ENCODE data around the gene GGT6. TPM values are rescaled to one million over a fixed set of nuclear protein-coding genes. Genes with fewer than 3 reads are reported as not detected.

The GGT6 gene
- total RNA-seq, 1 experiment from 2014 or later = not detected

- intact Hi-C loops (cut with micrococcal nuclease) = loop anchor here (10.0 kb wide), 1 partner anchor 107 kb away; no protein-coding TSS in a partner anchor
- Histone ChIP-seq H3K36me3 (ENCODE audit: low read depth, low read length) (no peaks in the 10 kb centered on the region), H3K9me3 (ENCODE audit: low read length) (no peaks in the 10 kb centered on the region), H3K9ac (ENCODE audit: low read length) (no peak overlapping the region), H3K4me3 (ENCODE audit: low read length) (no peak overlapping the region), H3K79me2 (ENCODE audit: low read length) (no peaks in the 10 kb centered on the region), H4K20me1 (ENCODE audit: low read length) (no peaks in the 10 kb centered on the region; the same call in 1 of the 2 replicates), H3K4me1 (ENCODE audit: insufficient read depth, low read length) (peaks cover 8% of the 10 kb centered on the region; the same call in 1 of the 2 replicates), H2AFZ (ENCODE audit: low read length) (no peak overlapping the region), H3K4me2 (ENCODE audit: low read length) (no peak overlapping the region), H3K9me2 (replicated peaks; ENCODE audit: low read length) (no peaks in the 10 kb centered on the region), H3K27ac (ENCODE audit: low read length) (no peak overlapping the region), H3F3A (ENCODE audit: low read length, unreplicated experiment) (no peaks in the 10 kb centered on the region), H3K27me3 (ENCODE audit: low read length) (no peaks in the 10 kb centered on the region)
- TF ChIP-seq EZH2phosphoT487 (IDR thresholded peaks at IDR 0.05; ENCODE audit: borderline replicate concordance, low read length) (no peak), EZH2 (IDR thresholded peaks at IDR 0.05; ENCODE audit: low read length, unreplicated experiment) (no peak), CTCF (conservative IDR thresholded peaks at IDR 0.05; ENCODE audit: low read depth, low read length) (no peak)
- ChIA-PET POLR2A (ENCODE audit: unreplicated experiment) (no interaction called here), CTCF (no interaction called here)
- no peak for DNase-seq
- no TSS peak for BruUV-seq (replicated peaks)
- ATAC-seq = no peak
These were observed 28.2 kb downstream of the GGT6 start for GRCh38 chr17:4531988-4532736.

GRCh38 chr17:4530799-4531730 is 29.3 kb downstream of the GGT6 start:
- Histone ChIP-seq H2AFZ (ENCODE audit: low read length) (no peak overlapping the region), H3K4me1 (ENCODE audit: insufficient read depth, low read length) (peaks cover 8% of the 10 kb centered on the region; the same call in 1 of the 2 replicates), H3F3A (ENCODE audit: low read length, unreplicated experiment) (no peaks in the 10 kb centered on the region), H3K9ac (ENCODE audit: low read length) (no peak overlapping the region), H4K20me1 (ENCODE audit: low read length) (no peaks in the 10 kb centered on the region), H3K9me3 (ENCODE audit: low read length) (no peaks in the 10 kb centered on the region), H3K27me3 (ENCODE audit: low read length) (no peaks in the 10 kb centered on the region), H3K79me2 (ENCODE audit: low read length) (no peaks in the 10 kb centered on the region), H3K4me3 (ENCODE audit: low read length) (no peak overlapping the region), H3K4me2 (ENCODE audit: low read length) (no peak overlapping the region), H3K36me3 (ENCODE audit: low read depth, low read length) (no peaks in the 10 kb centered on the region), H3K9me2 (replicated peaks; ENCODE audit: low read length) (no peaks in the 10 kb centered on the region), H3K27ac (ENCODE audit: low read length) (no peak overlapping the region)
- POLR2A ChIA-PET (ENCODE audit: unreplicated experiment) = no interaction called here
- no peak for ATAC-seq
- intact Hi-C loops (cut with micrococcal nuclease) = loop anchor here (10.0 kb wide), 1 partner anchor 106 kb away; no protein-coding TSS in a partner anchor
- DNase-seq = no peak
- CTCF ChIA-PET = no interaction called here
- TF ChIP-seq CTCF (conservative IDR thresholded peaks at IDR 0.05; ENCODE audit: low read depth, low read length) = no peak
- no peak for TF ChIP-seq EZH2phosphoT487 (IDR thresholded peaks at IDR 0.05; ENCODE audit: borderline replicate concordance, low read length)
- TF ChIP-seq EZH2 (IDR thresholded peaks at IDR 0.05; ENCODE audit: low read length, unreplicated experiment) = no peak
- BruUV-seq (replicated peaks) = no TSS peak

All from PC-3 (cell line).